SH-SY5Y (cell line): ENCODE results near the gene ADAM20.

Experiments used
- GATA2 ChIP-seq: IDR thresholded peaks from 2 replicates; pipeline ENCODE4 v1.6.1; 2011; ENCODE audit warnings: mild to moderate bottlenecking, low read depth, low read length
- GATA3 ChIP-seq: IDR thresholded peaks from 2 replicates; pipeline ENCODE4 v1.6.1; 2011; ENCODE audit warnings: low read depth, mild to moderate bottlenecking, low read length, moderate library complexity

Gene ADAM20

GRCh38 chr14:70534904-70535303 is at the start of gene ADAM20:
Gene ADAM20, minus strand, starts transcription at chr14:70535004. Its CDS starts 10,247 bp downstream, at chr14:70524757.
- no peak for TF ChIP-seq GATA2
- TF ChIP-seq GATA3: no peak

GRCh38 chr14:70576891-70577290 is 42.1 kb upstream of the ADAM20 start:
- no peak for TF ChIP-seq GATA2
- TF ChIP-seq GATA3: no peak

- TF ChIP-seq GATA3: no peak
- TF ChIP-seq GATA2: no peak
Measured at GRCh38 chr14:70573050-70573449, 38.2 kb upstream of the ADAM20 start.

GRCh38 chr14:70571139-70571538 is 36.3 kb upstream of the ADAM20 start:
- TF ChIP-seq GATA3 (no peak), GATA2 (no peak)

GRCh38 chr14:70567791-70568190 is 33.0 kb upstream of the ADAM20 start:
- no peak for TF ChIP-seq GATA2
- TF ChIP-seq GATA3: no peak

- no peak for TF ChIP-seq GATA3
- no peak for TF ChIP-seq GATA2
Measured at GRCh38 chr14:70563869-70564268, 29.1 kb upstream of the ADAM20 start.

GRCh38 chr14:70563417-70563816 is 28.6 kb upstream of the ADAM20 start:
- TF ChIP-seq GATA2 (no peak), GATA3 (no peak)

- TF ChIP-seq GATA3 (no peak), GATA2 (no peak)
Measured at GRCh38 chr14:70558356-70558755, 23.6 kb upstream of the ADAM20 start.

GRCh38 chr14:70555890-70556289 is 21.1 kb upstream of the ADAM20 start:
- no peak for TF ChIP-seq GATA2
- no peak for TF ChIP-seq GATA3

GRCh38 chr14:70538087-70538486 is 3.3 kb upstream of the ADAM20 start:
- no peak for TF ChIP-seq GATA2
- TF ChIP-seq GATA3: no peak

GRCh38 chr14:70536830-70537229 is 2.0 kb upstream of the ADAM20 start:
- TF ChIP-seq GATA2 (no peak), GATA3 (no peak)

- TF ChIP-seq GATA2 (no peak), GATA3 (no peak)
Measured at GRCh38 chr14:70530417-70530816, 4.4 kb downstream of the ADAM20 start.

GRCh38 chr14:70527501-70528105 is 7.2 kb downstream of the ADAM20 start:
- TF ChIP-seq GATA3: no peak
- TF ChIP-seq GATA2: no peak

- TF ChIP-seq GATA2 (no peak), GATA3 (no peak)
Measured at GRCh38 chr14:70525691-70526090, 9.1 kb downstream of the ADAM20 start.

- TF ChIP-seq GATA3 (no peak), GATA2 (no peak)
Measured at GRCh38 chr14:70515811-70516210, 19.0 kb downstream of the ADAM20 start.

GRCh38 chr14:70514168-70515069 is 20.4 kb downstream of the ADAM20 start:
- no peak for TF ChIP-seq GATA2
- TF ChIP-seq GATA3: no peak
